Heart left ventricle (tissue), 16 donors: ENCODE data around the gene GALNT2. TPM values are rescaled to one million over a fixed set of nuclear protein-coding genes. Genes with fewer than 3 reads are reported as not detected.

ENCODE experiments used
- ATAC-seq, 4 donors: fragments of 200-7000 bp; cut with Tn5 transposase; one replicate each; pipeline ENCODE4 v1.9.1; 2020 to 2022; ENCODE audit warnings: moderate library complexity in 4 of 4, mild to moderate bottlenecking in 3 of 4, moderate number of reproducible peaks in 1 of 4
- DNase-seq, 5 donors: peaks; one replicate each; pipeline ENCODE4 v3.0.0-alpha.2; 2020
- H3K27ac ChIP-seq, 12 donors: fragments of 200-600 bp; sonication (generic) in 4 of 12; one replicate each; pipeline versions ENCODE4 v1.5.0 to v1.8.0; 2016 to 2022; ENCODE audit warnings: mild to moderate bottlenecking in 2 of 12
- H3K27me3 ChIP-seq, 9 donors: fragments of 200-600 bp; sonication (generic) in 2 of 9; one replicate each; pipeline versions ENCODE4 v1.5.1 to v1.8.0; 2016 to 2022; ENCODE audit warnings: mild to moderate bottlenecking in 3 of 9
- H3K36me3 ChIP-seq, 9 donors: fragments of 200-600 bp; sonication (generic) in 2 of 9; one replicate each; pipeline versions ENCODE4 v1.5.0 to v1.8.0; 2018 to 2022; ENCODE audit warnings: mild to moderate bottlenecking in 2 of 9
- H3K4me1 ChIP-seq, 12 donors: fragments of 200-600 bp; sonication (generic) in 4 of 12; one replicate each; pipeline versions ENCODE4 v1.5.0 to v1.8.0; 2016 to 2022; ENCODE audit warnings: mild to moderate bottlenecking in 3 of 12
- H3K4me3 ChIP-seq, 12 donors: fragments of 200-600 bp; sonication (generic) in 4 of 12; one replicate each; pipeline versions ENCODE4 v1.5.0 to v1.8.0; 2017 to 2022; ENCODE audit warnings: mild to moderate bottlenecking in 9 of 12, moderate library complexity in 4 of 12
- H3K9me3 ChIP-seq, 12 donors: fragments of 200-600 bp; sonication (generic) in 4 of 12; one replicate each; pipeline versions ENCODE4 v1.5.0 to v1.8.0; 2016 to 2022; ENCODE audit warnings: mild to moderate bottlenecking in 1 of 12
- CTCF ChIP-seq, 12 donors: fragments of 200-600 bp; sonication (generic) in 4 of 12; IDR thresholded peaks; one replicate each; pipeline versions ENCODE4 v1.5.0 to v1.8.0; 2018 to 2022; ENCODE audit warnings: antibody characterized with exemption in 12 of 12, mild to moderate bottlenecking in 5 of 12
- POLR2A ChIP-seq, 2 donors: fragments of 450-650 bp; IDR thresholded peaks; one replicate each; pipeline ENCODE4 v1.6.1; 2017; ENCODE audit warnings: antibody characterized with exemption in 2 of 2, mild to moderate bottlenecking in 2 of 2, moderate library complexity in 2 of 2
- WGBS, 4 donors: extraction: QIAGEN DNeasy Blood & Tissue Kit in 2 of 4; methylation state at CpG; one replicate each; pipeline versions ENCODE4 v1.1.5 to v1.1.7; 2013 to 2018; 5-methylcytosine and 5-hydroxymethylcytosine counted together
- intact Hi-C, 10 donors: fragments of 100-400 bp; cut with DNase I; formaldehyde crosslinking; loops; one replicate each; pipeline versions ENCODE4 v1.11.1 to v1.14.2; 2022
- polyA plus RNA-seq, 2 donors: library from polyadenylated mRNA; stranded (reverse); fragments of 200-250 nt; gene quantifications; one replicate each; pipeline ENCODE4 v1.2.3, GENCODE V29; 2013
- total RNA-seq, 9 donors: library from RNA; depleted of rRNA in 2 of 9; stranded (reverse); fragments of >200 nt in 2 of 9; fragmentation: NEBNext Ultra II Directional in 3 of 9; extraction: Animal tissue kit (Norgen Biotek cat#: 25700) in 3 of 9; gene quantifications; one replicate each; pipeline versions ENCODE4 v1.1.0 to v1.2.4, GENCODE V29; 2016 to 2023
- donor health status: ischemic (EF 13 %, LVEDD 7.1; RV severe dilation, severe dysfunction).
- donor health status: healthy with polysubstance abuse.
- donor health status: DM: no; HTN: yes; CAD: no.
- donor health status: DM: no; HTN: no; CAD: no.
- donor health status: ischemic (EF 25% LVEDD 6.9; RV normal size, moderate dysfunction).
- donor health status: ischemic (EF 25% LVEDD 5.7; RV mildly dilated, moderate dysfunction).
- donor health status: healthy.
- donor health status: DM: yes; HTN: yes; CAD: no.
- donor health status: ischemic (EF 35%, LVEDD 5.7; RV mildly dilated, moderate dysfunction).
- donor health status: nonischemic (EF 11% LVEDD 7.7; RV severe dilation, severe dysfunction).
- donor health status: DM: yes; HTN: yes; CAD: no.
- donor health status: PGD.
- donor health status: ischemic (EF 29% LVEDD 5.4; RV normal size, mild dysfunction).
- donor health status: nonischemic (EF 23%, LVEDD 6.1; RV moderate dilation, normal function).

GALNT2 gene
- total and polyA plus RNA-seq, 11 donors: 10.1 to 44.9 (median 31.6) TPM

GRCh38 chr1:230029244-230029941 is 37.6 kb upstream of the GALNT2 start:
- no peaks in the 10 kb centered on the region for H3K4me1 ChIP-seq
- no peak overlapping the region for H3K27ac ChIP-seq
- TF ChIP-seq CTCF (IDR thresholded peaks at IDR 0.05) (no peak), POLR2A (IDR thresholded peaks at IDR 0.05) (no peak)
- intact Hi-C loops: no loop called here
- DNase-seq: no peak
- H3K36me3 ChIP-seq: no peaks in the 10 kb centered on the region
- no peaks in the 10 kb centered on the region for H3K27me3 ChIP-seq
- peaks cover 0 to 14% (median 0%) of the 10 kb centered on the region in 12 donors for H3K9me3 ChIP-seq
- ATAC-seq: no peak
- no peak overlapping the region for H3K4me3 ChIP-seq
- WGBS, 4 donors: 78 to 80% (median 79%) methylated on average over 14 of the region's 14 CpGs

GRCh38 chr1:230030122-230030821 is 36.8 kb upstream of the GALNT2 start:
- DNase-seq (no peak), ATAC-seq (no peak)
- Histone ChIP-seq H3K27me3 (no peaks in the 10 kb centered on the region), H3K27ac (no peak overlapping the region), H3K4me3 (no peak overlapping the region), H3K36me3 (no peaks in the 10 kb centered on the region), H3K4me1 (no peaks in the 10 kb centered on the region), H3K9me3 (peaks cover 0 to 21% (median 2%) of the 10 kb centered on the region in 12 donors)
- intact Hi-C loops: no loop called here
- 87 to 91% (median 89%) methylated on average over 2 of the region's 2 CpGs for WGBS, 4 donors
- TF ChIP-seq POLR2A (IDR thresholded peaks at IDR 0.05) (no peak), CTCF (IDR thresholded peaks at IDR 0.05) (no peak)

- no peak for ATAC-seq
- 85 to 95% (median 91%) methylated on average over 3 of the region's 3 CpGs for WGBS, 4 donors
Observed at GRCh38 chr1:230031131-230031530, 35.9 kb upstream of the GALNT2 start.

More at GRCh38 chr1:230031131-230031530, 35.9 kb upstream of the GALNT2 start:
- H3K27me3 ChIP-seq: no peaks in the 10 kb centered on the region
- H3K27ac ChIP-seq: no peak overlapping the region
- no peak overlapping the region for H3K4me3 ChIP-seq
- TF ChIP-seq POLR2A (IDR thresholded peaks at IDR 0.05): no peak
- TF ChIP-seq CTCF (IDR thresholded peaks at IDR 0.05): no peak
- no peaks in the 10 kb centered on the region for H3K36me3 ChIP-seq
- H3K4me1 ChIP-seq: no peaks in the 10 kb centered on the region
- intact Hi-C loops: no loop called here
- peaks cover 0 to 25% (median 3%) of the 10 kb centered on the region in 12 donors for H3K9me3 ChIP-seq
- no peak for DNase-seq
